ENCODE results near the gene WASHC3.
"Not testable (repeated sequence)": the region's sequence is repeated elsewhere in the genome, so short reads cannot be mapped to it uniquely, and the experiment has no call there.

The WASHC3 gene

DNA sequence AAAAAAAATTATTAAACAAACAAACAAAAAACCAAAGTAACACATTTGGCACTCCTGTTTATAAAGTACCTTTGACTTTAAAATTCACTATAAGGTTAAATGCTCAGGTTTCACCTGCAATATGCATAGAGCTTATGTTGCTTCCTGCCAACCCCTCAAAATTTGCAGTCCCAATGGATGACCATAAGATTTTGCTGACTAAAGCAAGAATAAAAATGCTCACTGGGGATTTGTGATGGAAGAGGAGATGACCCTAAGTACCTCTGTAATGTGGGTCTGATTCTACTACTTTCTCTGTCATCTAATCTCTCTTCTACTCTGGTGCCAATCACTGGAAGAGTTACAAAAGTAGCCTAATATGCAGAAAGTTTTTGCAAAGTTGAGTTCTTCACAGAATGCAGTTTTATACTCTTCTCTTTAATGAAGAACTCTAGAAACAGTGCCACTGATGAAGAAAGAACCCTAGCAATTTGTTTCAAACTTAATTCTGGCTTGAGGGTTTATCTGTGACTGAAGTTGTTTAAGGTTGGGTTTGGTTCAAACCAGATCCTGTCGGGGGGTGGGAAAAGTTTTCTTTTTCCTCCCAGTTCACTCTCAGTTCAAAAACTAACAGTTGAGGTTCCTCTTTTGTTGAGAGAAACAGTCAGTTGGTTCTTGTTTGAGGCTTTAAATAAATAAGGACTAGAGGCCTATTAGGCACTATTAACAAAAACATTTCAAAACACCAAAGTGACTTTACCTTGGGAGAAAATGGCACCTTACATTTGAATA lies 10.9 kb downstream of the WASHC3 start:
- DNase-seq = no peak

GRCh38 chr12:102043928-102044327 lies 17.9 kb downstream of the WASHC3 start:
- DNase-seq = no peak

DNA sequence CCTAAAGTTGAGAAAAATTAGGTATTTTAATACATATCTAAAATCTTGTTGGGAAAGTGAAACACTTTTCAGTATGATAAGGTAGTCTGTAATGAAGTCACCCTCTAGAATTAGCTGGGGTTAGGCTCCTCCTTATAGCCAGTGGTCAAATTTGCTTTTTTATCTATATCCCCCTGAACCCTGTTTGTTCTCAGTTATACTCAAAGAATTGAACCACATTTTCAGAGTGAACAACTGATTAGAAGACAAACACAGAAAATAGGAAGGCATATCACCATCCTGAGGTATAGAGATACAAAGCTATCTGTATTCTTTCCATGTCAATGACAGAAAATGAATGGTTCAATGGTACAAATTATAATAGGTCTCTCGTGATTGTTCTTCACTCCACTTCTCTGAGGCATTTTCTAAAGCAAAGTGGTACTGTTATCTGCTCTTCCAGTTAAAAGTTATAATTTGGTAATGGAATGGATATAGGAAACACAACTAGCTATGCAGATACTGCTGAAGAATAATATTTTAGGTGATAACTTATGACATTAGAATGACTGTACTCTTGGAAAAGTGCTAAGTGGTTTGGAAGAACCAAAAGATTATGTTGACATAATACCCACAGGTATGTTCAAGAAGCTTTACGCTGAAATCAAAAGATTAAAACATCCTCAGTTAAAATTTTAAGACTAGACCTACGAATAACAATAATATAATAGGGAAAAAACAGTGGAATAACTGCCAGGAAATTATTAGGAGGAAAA lies 27.6 kb downstream of the WASHC3 start:
- no peak for DNase-seq

DNA sequence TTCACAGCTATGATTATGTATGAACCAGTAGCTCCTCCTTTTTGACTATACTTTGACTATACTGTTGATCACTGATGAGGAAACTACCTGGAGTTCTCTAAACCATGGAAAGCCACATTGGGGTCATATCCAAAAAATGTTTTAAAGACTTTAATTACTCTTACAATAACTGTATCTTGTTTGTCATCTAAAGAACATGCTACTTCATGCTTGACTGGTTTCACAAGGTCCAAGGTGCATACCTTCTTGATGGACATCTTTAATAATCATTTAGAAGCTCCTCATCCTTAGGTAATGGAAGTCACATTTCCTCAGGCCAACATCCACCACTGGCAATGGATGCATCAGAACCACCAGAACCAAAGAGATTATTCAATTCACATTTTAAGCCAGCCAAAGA lies 29.9 kb downstream of the WASHC3 start:
- no peak for DNase-seq

- no peak for DNase-seq
Observed at GRCh38 chr12:102029141-102029540, 32.6 kb downstream of the WASHC3 start.

GRCh38 chr12:102026728-102027127 lies 35.1 kb downstream of the WASHC3 start:
- DNase-seq = no peak

DNA sequence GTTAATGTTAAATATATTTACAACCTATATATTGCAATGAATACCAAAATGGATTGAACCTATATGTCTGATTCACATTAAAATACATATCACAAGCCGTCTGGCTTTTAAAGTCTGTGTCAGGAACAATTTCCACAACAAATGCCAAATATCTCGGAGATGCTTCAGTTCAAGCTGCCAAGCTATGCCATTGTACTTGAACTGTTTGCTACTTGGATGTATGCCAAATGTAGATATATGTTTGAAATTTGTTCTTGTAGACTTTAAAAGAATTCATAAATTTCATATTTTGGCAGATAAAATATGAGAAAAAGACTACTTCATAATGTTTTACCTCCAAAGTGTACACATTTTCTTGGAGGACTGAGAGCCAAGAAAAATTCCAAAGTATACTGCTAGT lies 37.0 kb downstream of the WASHC3 start:
- no peak for DNase-seq

DNA sequence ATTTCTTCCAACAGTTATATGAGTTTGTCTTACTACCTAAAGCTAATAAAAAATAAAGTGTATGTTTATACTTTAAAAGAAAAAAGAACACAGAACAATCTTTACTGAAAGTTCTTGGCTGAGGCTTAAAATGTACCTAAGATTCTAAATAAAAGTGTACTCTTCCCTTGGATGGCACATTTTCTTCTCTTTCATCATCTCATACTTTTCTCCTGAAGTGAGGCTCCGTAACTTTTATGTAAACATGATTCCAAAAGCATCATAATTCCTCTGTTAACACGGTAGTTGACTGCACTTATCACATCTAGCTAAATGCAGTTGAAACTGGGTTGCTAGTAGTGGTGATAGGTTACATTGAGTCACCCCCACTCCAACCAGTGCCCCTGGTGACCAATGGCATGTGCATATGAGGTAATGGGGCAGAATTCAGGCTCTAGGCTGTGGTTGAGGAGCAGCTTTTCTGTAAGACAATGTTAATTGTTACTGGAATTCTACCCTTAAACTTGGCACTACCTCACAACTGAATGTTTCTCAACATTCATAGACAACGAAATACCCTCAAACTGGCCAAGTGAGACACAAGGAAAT lies 38.4 kb downstream of the WASHC3 start:
- DNase-seq = no peak

DNA sequence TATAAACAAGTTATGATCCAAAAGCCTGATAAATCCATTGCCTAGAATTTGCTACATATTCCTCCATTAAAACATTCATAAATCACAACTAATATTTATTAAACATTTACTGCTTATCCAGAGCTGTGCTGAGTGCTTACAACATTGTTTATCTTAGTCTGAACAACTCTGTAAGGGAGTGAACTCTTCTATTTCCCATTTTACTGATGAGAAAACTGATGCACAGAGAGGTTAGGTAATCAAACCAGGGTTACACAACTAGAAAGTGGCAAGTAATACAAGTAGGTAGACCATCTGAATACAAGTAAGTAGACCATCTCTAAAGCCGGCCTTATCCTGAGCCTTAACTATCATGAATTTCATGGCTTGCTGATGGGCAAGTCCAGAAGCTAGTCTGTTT lies 39.5 kb downstream of the WASHC3 start:
- DNase-seq = no peak

DNA sequence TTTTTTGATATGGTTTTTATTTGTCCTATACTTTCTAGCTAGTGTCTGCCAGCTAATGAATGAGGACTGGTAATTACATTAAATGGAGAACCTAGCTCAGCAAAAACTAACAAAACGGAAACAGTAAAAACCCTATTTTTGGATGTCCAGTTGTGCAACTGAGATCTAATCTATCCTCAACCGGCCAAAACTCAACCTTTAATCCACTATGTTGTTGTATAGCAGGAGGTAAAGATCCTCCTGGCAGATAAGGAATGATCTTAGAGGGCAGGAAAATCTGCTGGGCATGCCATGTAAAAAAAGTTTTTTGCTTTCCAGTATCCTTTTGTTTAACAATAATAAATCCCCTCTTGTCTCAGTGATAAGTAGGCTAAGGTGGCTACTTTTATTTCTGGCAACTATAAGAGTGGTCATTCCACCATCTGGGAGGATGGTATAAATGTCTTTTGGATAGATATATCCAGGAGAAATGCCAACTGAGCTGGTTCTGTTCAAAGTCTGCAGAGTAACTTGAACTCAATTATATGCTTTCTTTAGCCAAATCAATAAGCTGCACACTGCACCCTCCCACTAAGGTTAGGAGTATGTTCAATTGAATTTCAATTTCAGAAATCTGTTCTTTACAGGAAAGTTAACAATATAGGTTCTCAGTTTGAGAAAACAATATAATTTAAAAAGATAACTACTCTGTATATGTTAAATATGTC lies 40.1 kb downstream of the WASHC3 start:
- DNase-seq = no peak

- not testable (repeated sequence) for DNase-seq
Observed at GRCh38 chr12:102018607-102019006, 43.2 kb downstream of the WASHC3 start.

GRCh38 chr12:102016472-102016871 lies 45.3 kb downstream of the WASHC3 start:
- no peak for DNase-seq

GRCh38 chr12:102010265-102010994 lies 51.4 kb downstream of the WASHC3 start:
- DNase-seq = no peak

DNA sequence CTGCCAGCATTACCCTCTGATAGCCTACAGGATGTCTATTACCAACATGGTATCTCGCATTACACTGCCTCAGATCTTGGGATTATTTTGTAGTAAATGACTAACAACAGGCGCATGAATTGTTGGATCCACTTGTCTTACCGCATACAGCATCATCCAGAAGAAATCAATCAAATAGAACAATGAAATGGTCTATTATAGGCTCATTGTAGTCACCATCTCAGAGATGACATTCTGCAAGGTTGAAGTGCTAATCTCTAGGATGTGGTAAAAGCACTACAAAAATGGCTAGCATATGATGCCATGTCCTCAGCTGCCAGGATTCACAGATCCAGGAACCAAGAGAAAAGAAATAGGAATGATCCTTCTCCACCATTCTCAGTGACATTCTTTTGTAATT lies 52.0 kb downstream of the WASHC3 start:
- DNase-seq = no peak

DNA sequence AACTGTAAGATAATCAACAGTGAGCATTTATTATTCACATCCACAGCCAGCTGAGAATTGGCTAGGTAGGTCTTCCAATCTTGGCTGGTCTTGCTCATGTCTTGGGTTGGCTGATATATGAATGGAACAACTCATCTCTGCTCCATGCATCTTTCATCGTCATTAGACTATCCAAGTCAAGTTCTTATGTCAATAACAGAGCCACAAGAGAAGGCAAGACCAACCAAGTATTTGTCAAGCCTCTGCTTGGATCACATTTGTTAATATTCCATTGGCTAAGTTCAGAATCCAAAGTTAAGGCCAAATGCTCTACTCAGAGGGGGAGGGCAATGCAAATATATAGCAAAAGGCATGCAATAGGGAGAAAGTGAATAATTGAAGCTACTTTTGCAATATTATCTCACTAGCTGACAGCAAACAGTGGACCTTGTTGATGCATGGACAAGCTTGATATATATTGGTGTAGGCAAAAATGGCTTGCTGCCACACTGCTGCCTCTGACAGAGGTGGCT lies 53.1 kb downstream of the WASHC3 start:
- no peak for DNase-seq

DNA sequence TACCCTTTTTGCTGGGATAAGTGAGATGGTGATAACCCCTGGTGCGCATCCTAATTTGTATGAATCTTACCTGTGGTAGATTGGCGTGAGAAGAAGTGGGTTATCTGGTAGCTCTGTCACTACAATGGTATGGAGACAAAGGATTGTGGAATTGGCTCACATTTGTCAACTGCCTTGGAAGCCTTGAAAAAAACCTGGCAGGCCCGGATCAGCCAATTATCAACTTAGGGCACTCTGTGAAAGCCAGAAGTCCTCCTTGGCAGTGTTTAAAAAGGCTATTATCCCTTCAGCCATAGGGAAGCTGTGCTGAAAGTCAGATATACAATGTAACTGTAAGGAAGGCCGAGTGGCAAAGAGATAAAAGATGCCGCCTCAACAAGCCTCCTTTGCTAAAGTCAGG lies 56.5 kb downstream of the WASHC3 start:
- no peak for DNase-seq

- DNase-seq = no peak
Observed at GRCh38 chr12:101997102-101997501, 64.7 kb downstream of the WASHC3 start.

- no peak for DNase-seq
Observed at GRCh38 chr12:101995684-101996083, 66.1 kb downstream of the WASHC3 start.

DNA sequence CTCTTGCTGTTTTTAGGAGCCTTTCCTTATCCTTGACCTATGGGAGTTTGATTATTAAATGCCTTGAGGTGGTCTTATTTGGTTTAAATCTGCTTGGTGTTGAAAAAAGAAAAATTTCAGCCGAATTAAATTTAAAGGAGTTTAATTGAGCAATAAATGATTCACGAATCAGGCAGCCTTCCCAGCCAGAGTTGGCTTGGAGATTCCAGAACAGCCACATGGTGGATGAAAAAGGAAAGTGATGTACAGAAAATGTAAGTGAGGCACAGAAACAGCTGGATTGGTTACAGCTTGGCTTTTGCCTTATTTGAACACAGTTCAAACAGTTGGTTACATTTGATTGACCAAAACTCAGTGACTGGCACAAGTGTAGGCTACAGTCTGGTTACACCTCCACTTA lies 69.7 kb downstream of the WASHC3 start:
- no peak for DNase-seq

DNA sequence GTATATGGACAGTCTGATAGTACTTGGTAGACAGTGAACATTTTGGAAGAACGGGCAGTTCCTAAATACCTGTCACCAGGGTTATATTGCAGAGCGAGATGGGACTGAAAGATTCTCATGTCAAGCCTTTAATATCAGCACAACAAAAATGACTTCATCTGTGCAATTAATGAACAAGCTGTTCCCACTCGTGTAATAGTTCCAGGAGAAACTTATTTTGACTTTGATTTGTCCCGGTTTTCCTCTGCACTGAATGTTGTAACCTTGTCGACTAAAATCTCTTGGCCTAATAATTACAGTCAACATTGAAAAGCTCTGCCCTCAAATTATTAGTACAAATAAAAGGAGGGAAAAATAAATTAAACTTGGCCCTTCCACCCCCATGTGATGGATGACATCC lies 79.5 kb downstream of the WASHC3 start:
- DNase-seq = no peak

DNA sequence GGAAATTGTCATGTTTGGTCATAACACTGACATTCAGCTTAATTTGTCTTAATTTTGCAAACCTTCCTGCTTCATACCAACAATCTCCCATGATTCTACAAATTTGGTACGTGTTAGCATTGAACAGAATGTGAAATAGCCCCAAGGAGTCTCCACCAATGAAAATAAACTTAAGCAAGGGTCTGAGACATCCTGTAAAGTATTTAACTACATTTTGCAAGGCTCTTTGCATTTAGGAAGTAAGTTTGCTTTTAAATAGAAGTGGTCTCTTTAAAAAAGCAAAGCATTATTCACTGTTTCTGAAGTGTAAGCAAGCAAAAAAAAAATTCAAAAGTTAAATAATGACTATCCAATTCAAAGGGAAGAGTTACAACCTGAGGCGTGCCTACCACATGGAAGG lies 79.9 kb downstream of the WASHC3 start:
- no peak for DNase-seq

- DNase-seq = no peak
Observed at GRCh38 chr12:101968770-101969169, 93.0 kb downstream of the WASHC3 start.

GRCh38 chr12:101967506-101967905 lies 94.3 kb downstream of the WASHC3 start:
- no peak for DNase-seq

All from NCI-H1930 (cell line).